Mucosa of stomach (tissue), 1 donor: ENCODE results near the gene VPS41.

Experiments
- H3K27me3 ChIP-seq: one replicate; pipeline ENCODE4 v1.7.0; 2013; ENCODE audit warnings: mild to moderate bottlenecking, low read length; ENCODE audit not compliant: control insufficient read depth, insufficient read depth
- H3K36me3 ChIP-seq: one replicate; pipeline ENCODE4 v1.7.0; 2013; ENCODE audit warnings: low read length; ENCODE audit not compliant: control insufficient read depth, insufficient read depth
- H3K4me1 ChIP-seq: one replicate; pipeline ENCODE4 v1.7.0; 2013; ENCODE audit warnings: mild to moderate bottlenecking, low read length; ENCODE audit not compliant: control insufficient read depth, insufficient read depth
- H3K4me3 ChIP-seq: one replicate; pipeline ENCODE4 v1.7.0; 2013; ENCODE audit warnings: low read length
- H3K9ac ChIP-seq: one replicate; pipeline ENCODE4 v1.7.0; 2013; ENCODE audit warnings: mild to moderate bottlenecking, low read length, moderate library complexity
- H3K9me3 ChIP-seq: one replicate; pipeline ENCODE4 v1.7.0; 2013; ENCODE audit warnings: mild to moderate bottlenecking, low read length, moderate library complexity; ENCODE audit not compliant: control insufficient read depth
- donor health status: Pancreatic carcinoma.

The VPS41 gene

GRCh38 chr7:38781991-38782390 lies 127.0 kb downstream of the VPS41 start:
- H3K27me3 ChIP-seq, result no peaks in the 10 kb centered on the region
- no peaks in the 10 kb centered on the region for H3K36me3 ChIP-seq
- H3K9me3 ChIP-seq, result no peaks in the 10 kb centered on the region
- H3K4me3 ChIP-seq, result no peak overlapping the region
- no peak overlapping the region for H3K9ac ChIP-seq
- no peaks in the 10 kb centered on the region for H3K4me1 ChIP-seq

- H3K4me1 ChIP-seq, result no peaks in the 10 kb centered on the region
- H3K9ac ChIP-seq, result no peak overlapping the region
- no peaks in the 10 kb centered on the region for H3K36me3 ChIP-seq
- no peaks in the 10 kb centered on the region for H3K27me3 ChIP-seq
- no peaks in the 10 kb centered on the region for H3K9me3 ChIP-seq
- H3K4me3 ChIP-seq, result no peak overlapping the region
These were observed 131.4 kb downstream of the VPS41 start for GRCh38 chr7:38777609-38778008.

- no peak overlapping the region for H3K9ac ChIP-seq
- H3K9me3 ChIP-seq, result no peaks in the 10 kb centered on the region
- H3K4me1 ChIP-seq, result no peaks in the 10 kb centered on the region
- H3K4me3 ChIP-seq, result no peak overlapping the region
- no peaks in the 10 kb centered on the region for H3K36me3 ChIP-seq
- H3K27me3 ChIP-seq, result no peaks in the 10 kb centered on the region
These were observed 133.3 kb downstream of the VPS41 start for GRCh38 chr7:38775506-38776175.

- H3K36me3 ChIP-seq, result no peaks in the 10 kb centered on the region
These were observed 135.6 kb downstream of the VPS41 start for GRCh38 chr7:38773430-38773829.

GRCh38 chr7:38760226-38760625 lies 148.8 kb downstream of the VPS41 start:
- Histone ChIP-seq H3K9me3 (no peaks in the 10 kb centered on the region), H3K36me3 (no peaks in the 10 kb centered on the region), H3K27me3 (no peaks in the 10 kb centered on the region), H3K4me1 (no peaks in the 10 kb centered on the region), H3K4me3 (no peak overlapping the region), H3K9ac (no peak overlapping the region)

More at GRCh38 chr7:38773430-38773829, 135.6 kb downstream of the VPS41 start:
- H3K4me1 ChIP-seq, result no peaks in the 10 kb centered on the region
- H3K9me3 ChIP-seq, result no peaks in the 10 kb centered on the region
- no peaks in the 10 kb centered on the region for H3K27me3 ChIP-seq
- H3K4me3 ChIP-seq, result no peak overlapping the region
- no peak overlapping the region for H3K9ac ChIP-seq

GRCh38 chr7:38759028-38759427 lies 150.0 kb downstream of the VPS41 start:
- Histone ChIP-seq H3K36me3 (no peaks in the 10 kb centered on the region), H3K4me1 (no peaks in the 10 kb centered on the region), H3K9me3 (no peaks in the 10 kb centered on the region), H3K27me3 (no peaks in the 10 kb centered on the region), H3K9ac (no peak overlapping the region), H3K4me3 (no peak overlapping the region)

GRCh38 chr7:38757931-38758330 lies 151.1 kb downstream of the VPS41 start:
- Histone ChIP-seq H3K36me3 (no peaks in the 10 kb centered on the region), H3K9ac (no peak overlapping the region)

GRCh38 chr7:38756521-38756920 lies 152.5 kb downstream of the VPS41 start:
- Histone ChIP-seq H3K9me3 (no peaks in the 10 kb centered on the region), H3K36me3 (no peaks in the 10 kb centered on the region), H3K27me3 (no peaks in the 10 kb centered on the region), H3K9ac (no peak overlapping the region), H3K4me3 (no peak overlapping the region), H3K4me1 (no peaks in the 10 kb centered on the region)

More at GRCh38 chr7:38757931-38758330, 151.1 kb downstream of the VPS41 start:
- H3K4me3 ChIP-seq, result no peak overlapping the region
- no peaks in the 10 kb centered on the region for H3K9me3 ChIP-seq
- H3K27me3 ChIP-seq, result no peaks in the 10 kb centered on the region
- no peaks in the 10 kb centered on the region for H3K4me1 ChIP-seq

- Histone ChIP-seq H3K27me3 (no peaks in the 10 kb centered on the region), H3K4me3 (no peak overlapping the region), H3K36me3 (no peaks in the 10 kb centered on the region), H3K4me1 (no peaks in the 10 kb centered on the region), H3K9me3 (no peaks in the 10 kb centered on the region), H3K9ac (no peak overlapping the region)
These were observed 155.6 kb downstream of the VPS41 start for GRCh38 chr7:38753347-38753746.

- Histone ChIP-seq H3K9me3 (no peaks in the 10 kb centered on the region), H3K27me3 (no peaks in the 10 kb centered on the region), H3K4me3 (no peak overlapping the region), H3K9ac (no peak overlapping the region), H3K4me1 (no peaks in the 10 kb centered on the region), H3K36me3 (no peaks in the 10 kb centered on the region)
These were observed 157.6 kb downstream of the VPS41 start for GRCh38 chr7:38751416-38751815.

GRCh38 chr7:38748056-38748610 lies 160.9 kb downstream of the VPS41 start:
- H3K27me3 ChIP-seq, result no peaks in the 10 kb centered on the region
- no peaks in the 10 kb centered on the region for H3K9me3 ChIP-seq
- H3K4me1 ChIP-seq, result no peaks in the 10 kb centered on the region
- no peaks in the 10 kb centered on the region for H3K36me3 ChIP-seq
- no peak overlapping the region for H3K9ac ChIP-seq
- H3K4me3 ChIP-seq, result no peak overlapping the region

- H3K36me3 ChIP-seq, result no peaks in the 10 kb centered on the region
- H3K27me3 ChIP-seq, result no peaks in the 10 kb centered on the region
- no peak overlapping the region for H3K9ac ChIP-seq
- H3K4me3 ChIP-seq, result no peak overlapping the region
- no peaks in the 10 kb centered on the region for H3K9me3 ChIP-seq
- no peaks in the 10 kb centered on the region for H3K4me1 ChIP-seq
These were observed 162.6 kb downstream of the VPS41 start for GRCh38 chr7:38746438-38746837.
